GM19023 (cell line): Measurements from ENCODE around the gene KRTAP4-7.
"Not testable (repeated sequence)": the region's sequence is repeated elsewhere in the genome, so short reads cannot be mapped to it uniquely, and the experiment has no call there.

ENCODE experiments used
- ATAC-seq: cut with Tn5 transposase; IDR thresholded peaks from one replicate; pipeline ENCODE4 v1.9.1; 2021; ENCODE audit warnings: mild to moderate bottlenecking, moderate library complexity; ENCODE audit not compliant: unreplicated experiment

KRTAP4-7 gene

GRCh38 chr17:41065016-41065689 is 18.8 kb upstream of the KRTAP4-7 start:
- ATAC-seq = not testable (repeated sequence)

DNA sequence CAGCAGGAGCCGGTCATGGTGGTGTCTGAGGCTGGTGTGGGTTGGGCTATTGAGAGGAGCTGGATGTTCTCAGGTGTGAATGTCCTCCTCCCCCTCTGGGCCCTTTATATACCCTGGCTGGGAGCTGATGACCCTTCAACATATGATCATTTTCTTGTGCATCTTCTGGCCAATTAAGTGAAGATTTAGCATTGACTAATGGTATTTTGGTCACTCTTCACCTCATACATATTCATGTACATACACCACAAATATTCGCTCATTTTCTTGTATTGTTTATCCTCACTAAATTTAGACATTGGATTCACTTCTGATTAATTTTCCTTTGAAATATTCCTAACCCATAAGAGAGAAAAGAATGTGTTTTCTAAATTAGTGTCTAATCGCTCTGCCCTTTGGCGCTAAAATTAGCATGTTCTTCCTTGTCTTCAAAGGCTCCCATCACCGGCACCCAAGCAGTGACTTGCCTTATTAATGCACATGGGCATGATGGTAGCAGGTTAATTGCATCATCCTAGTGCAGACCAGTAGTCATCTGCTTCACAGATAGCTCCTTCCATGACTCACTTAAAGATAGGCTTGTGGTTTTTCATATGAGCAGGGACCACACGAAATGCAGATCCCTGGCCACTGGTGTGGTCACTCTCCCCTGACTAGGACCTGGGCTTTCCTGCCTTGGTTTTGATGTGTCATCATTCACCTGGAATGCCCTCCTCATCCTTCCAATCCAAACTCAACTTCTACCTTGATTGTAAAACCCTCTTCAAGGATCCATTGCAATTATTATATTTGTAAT is 17.9 kb upstream of the KRTAP4-7 start, which contains the start of gene KRTAP2-4:
KRTAP2-4 (minus strand) TSS at position 51 of the 796 bp plus-strand sequence; CDS start at position 17, 34 bp downstream.
- ATAC-seq = no peak

GRCh38 chr17:41067281-41067680 is 16.7 kb upstream of the KRTAP4-7 start:
- ATAC-seq = no peak

DNA sequence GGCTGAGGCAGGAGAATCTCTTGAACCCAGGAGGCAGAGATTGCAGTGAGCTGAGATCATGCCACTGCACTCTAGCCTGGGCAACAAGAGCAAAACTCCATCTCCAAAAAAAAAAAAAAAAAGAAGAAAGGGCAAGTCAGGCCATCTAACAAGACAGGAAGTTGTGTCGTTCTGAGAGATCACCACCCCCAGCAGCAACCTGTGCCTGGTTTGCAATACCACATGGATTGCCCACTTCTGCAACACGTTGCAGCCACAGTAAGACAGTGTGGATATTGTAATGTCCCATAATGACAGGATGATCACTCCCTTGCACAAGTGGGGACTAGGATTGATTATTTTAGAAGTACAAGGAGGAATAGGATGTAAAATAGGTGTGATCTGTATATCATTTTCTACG is 14.9 kb upstream of the KRTAP4-7 start:
- no peak for ATAC-seq

DNA sequence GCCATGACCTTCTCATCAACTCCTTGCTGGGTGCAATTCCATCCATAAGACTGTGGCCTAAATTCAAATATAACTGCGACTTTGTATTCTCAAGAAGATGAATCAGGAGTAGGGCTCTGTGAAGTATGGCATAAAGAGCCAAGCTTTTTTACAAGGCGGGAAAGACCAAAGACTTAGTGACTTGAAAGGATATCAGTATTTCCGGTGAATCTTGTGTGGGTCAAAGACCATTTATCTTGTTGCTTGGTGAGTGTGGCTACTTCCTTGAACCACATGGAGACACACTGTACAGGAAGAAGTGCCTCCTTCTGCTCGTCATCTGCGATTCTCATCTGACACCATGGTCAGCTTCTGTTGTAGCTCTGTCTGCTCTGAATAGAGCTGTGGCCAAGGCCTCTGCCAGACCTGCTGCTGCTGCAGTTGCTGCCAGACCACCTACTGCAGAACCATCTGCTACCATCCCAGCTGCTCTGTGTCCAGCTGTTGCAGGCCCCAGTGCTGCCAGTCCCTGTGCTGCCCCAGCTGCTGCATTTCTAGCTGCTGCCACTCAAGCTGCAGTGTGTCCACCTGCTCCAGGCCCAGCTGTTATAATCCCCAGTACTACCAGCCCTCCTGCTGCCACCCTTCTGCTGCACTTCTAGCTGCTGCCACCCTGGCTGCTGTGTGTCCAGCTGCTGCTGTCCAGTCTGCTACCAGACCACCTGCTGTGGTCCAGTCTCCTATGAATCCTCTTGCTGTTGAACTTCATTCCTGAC is 12.2 kb upstream of the KRTAP4-7 start:
- no peak for ATAC-seq

- ATAC-seq = no peak
Measured at GRCh38 chr17:41073676-41074075, 10.3 kb upstream of the KRTAP4-7 start.

GRCh38 chr17:41076788-41077187 is 7.2 kb upstream of the KRTAP4-7 start:
- ATAC-seq = no peak

GRCh38 chr17:41082626-41083025 is 1.3 kb upstream of the KRTAP4-7 start:
- no peak for ATAC-seq

DNA sequence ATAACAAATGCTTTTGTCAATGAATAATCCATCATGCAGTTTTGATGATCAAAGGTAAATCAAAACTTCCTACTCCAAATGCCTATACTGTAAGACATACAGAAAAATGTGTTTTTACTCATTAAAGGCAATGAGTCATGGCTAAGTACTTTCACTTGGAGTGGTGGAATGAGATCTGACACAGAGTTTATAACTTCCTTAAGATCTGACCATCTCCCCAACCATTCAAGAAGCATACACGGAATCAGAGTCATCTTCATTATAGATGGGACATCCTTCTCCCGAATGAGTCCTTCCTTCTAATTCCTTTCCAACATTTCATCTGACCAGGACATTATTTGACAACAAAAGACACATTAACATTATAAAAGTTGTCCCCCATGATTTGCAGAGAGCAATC is 523 bp upstream of the KRTAP4-7 start:
- ATAC-seq = not testable (repeated sequence)

DNA sequence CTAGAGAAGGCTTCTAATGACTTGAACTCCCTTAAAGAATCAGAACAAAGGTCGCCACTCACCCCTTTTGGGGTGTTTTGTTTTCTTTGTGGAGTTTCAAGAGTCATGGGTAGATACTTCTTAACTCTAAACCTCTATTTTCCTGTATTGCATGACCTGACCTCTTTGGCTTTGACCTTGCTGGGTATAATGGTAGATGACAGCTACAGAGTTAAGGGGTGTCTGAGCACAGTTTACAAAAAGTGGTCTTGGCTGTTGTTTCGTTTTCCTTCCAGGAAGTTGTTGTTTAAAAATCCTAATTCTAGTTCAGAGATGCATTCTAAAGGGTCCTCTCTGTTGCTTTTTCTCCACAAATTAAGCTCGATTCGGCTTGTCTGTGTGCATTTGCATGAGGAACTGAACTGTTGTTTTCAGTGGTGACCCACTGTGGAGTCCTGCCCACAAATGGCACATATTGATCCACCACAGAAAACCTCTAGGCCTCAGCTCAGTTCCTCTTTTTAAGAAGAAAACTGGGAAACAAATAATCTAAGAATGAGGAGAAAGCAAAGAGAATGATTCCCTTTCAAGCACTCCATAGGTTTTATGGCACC is 4.9 kb downstream of the KRTAP4-7 start:
- not testable (repeated sequence) for ATAC-seq

- ATAC-seq = no peak
Measured at GRCh38 chr17:41096055-41096454, 12.1 kb downstream of the KRTAP4-7 start.

DNA sequence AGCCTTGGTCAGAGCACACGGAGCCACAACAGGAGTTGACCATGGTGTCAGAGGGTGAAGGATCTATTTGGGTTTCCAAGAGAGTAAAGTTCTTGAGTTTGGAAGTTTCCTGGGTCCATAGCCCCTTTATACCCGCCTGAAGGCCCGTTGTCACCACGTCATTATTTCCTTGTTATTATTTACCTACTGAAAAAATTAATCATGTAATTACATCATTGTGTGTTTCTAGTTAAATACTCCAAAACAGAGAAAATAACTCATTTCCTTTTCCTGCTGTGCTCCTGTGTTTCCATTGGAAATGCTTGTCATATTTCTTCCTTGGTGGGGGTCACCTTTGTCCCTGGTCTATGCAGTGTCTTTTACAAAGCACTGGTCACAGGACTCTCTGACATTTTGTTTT is 14.1 kb downstream of the KRTAP4-7 start, which contains the start of gene KRTAP4-8:
KRTAP4-8 (minus strand) TSS at position 101 of the 400 bp plus-strand sequence; CDS start at position 43, 58 bp downstream.
- no peak for ATAC-seq

GRCh38 chr17:41098481-41098880 is 14.5 kb downstream of the KRTAP4-7 start:
- ATAC-seq = no peak

GRCh38 chr17:41099682-41100480 is 15.9 kb downstream of the KRTAP4-7 start:
- not testable (repeated sequence) for ATAC-seq

GRCh38 chr17:41101586-41102259 is 17.8 kb downstream of the KRTAP4-7 start, which contains the start of gene KRTAP4-16:
TSS of gene KRTAP4-16 (minus strand) at chr17:41102209. CDS start at chr17:41102209, 0 bp downstream.
- no peak for ATAC-seq

GRCh38 chr17:41103896-41104295 is 19.9 kb downstream of the KRTAP4-7 start:
- ATAC-seq = no peak

- ATAC-seq = not testable (repeated sequence)
Measured at GRCh38 chr17:41104386-41105038, 20.6 kb downstream of the KRTAP4-7 start.

- not testable (repeated sequence) for ATAC-seq
Measured at GRCh38 chr17:41105347-41105746, 21.4 kb downstream of the KRTAP4-7 start, which contains the start of gene KRTAP4-9. TSS of gene KRTAP4-9 (plus strand) at chr17:41105389. CDS start at chr17:41105389, 0 bp downstream.
